ENCODE data around the gene SAMD5. TPM values are rescaled to one million over a fixed set of nuclear protein-coding genes. Genes with fewer than 3 reads are reported as not detected.

Gene SAMD5
- total RNA-seq, 1 experiment from 2014 or later, result 4.0 TPM

DNA sequence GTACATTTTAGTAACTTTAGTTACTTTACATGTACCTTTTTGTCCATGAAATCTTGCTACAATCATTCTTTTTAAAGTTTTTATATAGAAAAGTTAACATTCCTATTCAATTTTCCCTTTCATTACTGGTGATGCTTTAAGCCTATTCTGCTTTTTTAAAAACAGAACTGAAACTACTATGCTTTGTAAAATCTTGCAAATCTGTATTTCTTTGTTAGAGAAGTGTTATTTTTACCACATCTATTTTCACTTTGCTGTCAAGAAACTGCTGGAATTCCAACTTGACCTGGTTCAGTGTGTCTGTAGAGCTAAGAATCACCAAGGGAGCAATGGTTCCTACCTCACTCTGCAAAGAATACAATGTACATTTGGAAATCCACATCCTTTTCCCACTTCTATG is 21.8 kb upstream of the SAMD5 start (continued):
- TF ChIP-seq, protein P1, sequence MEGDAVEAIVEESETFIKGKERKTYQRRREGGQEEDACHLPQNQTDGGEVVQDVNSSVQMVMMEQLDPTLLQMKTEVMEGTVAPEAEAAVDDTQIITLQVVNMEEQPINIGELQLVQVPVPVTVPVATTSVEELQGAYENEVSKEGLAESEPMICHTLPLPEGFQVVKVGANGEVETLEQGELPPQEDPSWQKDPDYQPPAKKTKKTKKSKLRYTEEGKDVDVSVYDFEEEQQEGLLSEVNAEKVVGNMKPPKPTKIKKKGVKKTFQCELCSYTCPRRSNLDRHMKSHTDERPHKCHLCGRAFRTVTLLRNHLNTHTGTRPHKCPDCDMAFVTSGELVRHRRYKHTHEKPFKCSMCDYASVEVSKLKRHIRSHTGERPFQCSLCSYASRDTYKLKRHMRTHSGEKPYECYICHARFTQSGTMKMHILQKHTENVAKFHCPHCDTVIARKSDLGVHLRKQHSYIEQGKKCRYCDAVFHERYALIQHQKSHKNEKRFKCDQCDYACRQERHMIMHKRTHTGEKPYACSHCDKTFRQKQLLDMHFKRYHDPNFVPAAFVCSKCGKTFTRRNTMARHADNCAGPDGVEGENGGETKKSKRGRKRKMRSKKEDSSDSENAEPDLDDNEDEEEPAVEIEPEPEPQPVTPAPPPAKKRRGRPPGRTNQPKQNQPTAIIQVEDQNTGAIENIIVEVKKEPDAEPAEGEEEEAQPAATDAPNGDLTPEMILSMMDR (IDR thresholded peaks at IDR 0.05 in 2 of 3, conservative IDR thresholded peaks at IDR 0.05 in 1 of 3; ENCODE audit: borderline replicate concordance in 1 of 3, insufficient read depth in 1 of 3, low read depth in 2 of 3, low read length in 2 of 3), result no peak
- TF ChIP-seq ZBTB33 (IDR thresholded peaks at IDR 0.05; ENCODE audit: extremely low read depth, insufficient replicate concordance, low read length), result no peak

- RAD21 ChIA-PET (ENCODE audit: low non-redundant PET in 1 of 2, low total read pairs in 2 of 2, uncharacterized antibody in 2 of 2, unreplicated experiment in 2 of 2), result no interaction called here
- POLR2A ChIA-PET, result no interaction called here
Measured at GRCh38 chr6:147497472-147497871, 11.0 kb upstream of the SAMD5 start.

More at GRCh38 chr6:147497472-147497871, 11.0 kb upstream of the SAMD5 start:
- no peak for DNase-seq (ENCODE audit: low read depth, low spot score)
- no peak overlapping the region for H2AFZ ChIP-seq (ENCODE audit: low read depth, low read length, poor library complexity, severe bottlenecking)
- TF ChIP-seq ZFX (IDR thresholded peaks at IDR 0.05) (no peak), EZH2 (IDR thresholded peaks at IDR 0.05) (no peak), JUND (IDR thresholded peaks at IDR 0.05) (no peak), ELF1 (IDR thresholded peaks at IDR 0.05; ENCODE audit: borderline replicate concordance, low read depth) (no peak), FOSL1 (IDR thresholded peaks at IDR 0.05; ENCODE audit: low read depth) (no peak), ZNF274 (IDR thresholded peaks at IDR 0.05; ENCODE audit: low read depth, low read length) (no peak), ZBTB33 (IDR thresholded peaks at IDR 0.05; ENCODE audit: extremely low read depth, insufficient replicate concordance, low read length) (no peak), TCF7L2 (IDR thresholded peaks at IDR 0.05; ENCODE audit: borderline replicate concordance, extremely low read depth, insufficient read depth, insufficient read length) (no peak), SRF (IDR thresholded peaks at IDR 0.05; ENCODE audit: low read depth) (no peak)
- TF ChIP-seq, protein P2, sequence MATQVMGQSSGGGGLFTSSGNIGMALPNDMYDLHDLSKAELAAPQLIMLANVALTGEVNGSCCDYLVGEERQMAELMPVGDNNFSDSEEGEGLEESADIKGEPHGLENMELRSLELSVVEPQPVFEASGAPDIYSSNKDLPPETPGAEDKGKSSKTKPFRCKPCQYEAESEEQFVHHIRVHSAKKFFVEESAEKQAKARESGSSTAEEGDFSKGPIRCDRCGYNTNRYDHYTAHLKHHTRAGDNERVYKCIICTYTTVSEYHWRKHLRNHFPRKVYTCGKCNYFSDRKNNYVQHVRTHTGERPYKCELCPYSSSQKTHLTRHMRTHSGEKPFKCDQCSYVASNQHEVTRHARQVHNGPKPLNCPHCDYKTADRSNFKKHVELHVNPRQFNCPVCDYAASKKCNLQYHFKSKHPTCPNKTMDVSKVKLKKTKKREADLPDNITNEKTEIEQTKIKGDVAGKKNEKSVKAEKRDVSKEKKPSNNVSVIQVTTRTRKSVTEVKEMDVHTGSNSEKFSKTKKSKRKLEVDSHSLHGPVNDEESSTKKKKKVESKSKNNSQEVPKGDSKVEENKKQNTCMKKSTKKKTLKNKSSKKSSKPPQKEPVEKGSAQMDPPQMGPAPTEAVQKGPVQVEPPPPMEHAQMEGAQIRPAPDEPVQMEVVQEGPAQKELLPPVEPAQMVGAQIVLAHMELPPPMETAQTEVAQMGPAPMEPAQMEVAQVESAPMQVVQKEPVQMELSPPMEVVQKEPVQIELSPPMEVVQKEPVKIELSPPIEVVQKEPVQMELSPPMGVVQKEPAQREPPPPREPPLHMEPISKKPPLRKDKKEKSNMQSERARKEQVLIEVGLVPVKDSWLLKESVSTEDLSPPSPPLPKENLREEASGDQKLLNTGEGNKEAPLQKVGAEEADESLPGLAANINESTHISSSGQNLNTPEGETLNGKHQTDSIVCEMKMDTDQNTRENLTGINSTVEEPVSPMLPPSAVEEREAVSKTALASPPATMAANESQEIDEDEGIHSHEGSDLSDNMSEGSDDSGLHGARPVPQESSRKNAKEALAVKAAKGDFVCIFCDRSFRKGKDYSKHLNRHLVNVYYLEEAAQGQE (IDR thresholded peaks at IDR 0.05; ENCODE audit: low read depth), result no peak
- TF ChIP-seq, protein P3, sequence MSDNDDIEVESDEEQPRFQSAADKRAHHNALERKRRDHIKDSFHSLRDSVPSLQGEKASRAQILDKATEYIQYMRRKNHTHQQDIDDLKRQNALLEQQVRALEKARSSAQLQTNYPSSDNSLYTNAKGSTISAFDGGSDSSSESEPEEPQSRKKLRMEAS (IDR thresholded peaks at IDR 0.05), result no peak
- CTCF ChIA-PET, result no interaction called here
- no peaks in the 10 kb centered on the region for H3K9me2 ChIP-seq (ENCODE audit: insufficient read depth)
- ATAC-seq, result no peak
- intact Hi-C loops (cut with micrococcal nuclease), result no loop called here
- no peak overlapping the region for H3K4me3 ChIP-seq (replicated peaks in 1 of 2; ENCODE audit: low read depth in 1 of 2, low read length in 2 of 2)
- H3K36me3 ChIP-seq (ENCODE audit: control insufficient read depth in 1 of 2, insufficient read depth in 2 of 2, low read length in 2 of 2), result no peaks in the 10 kb centered on the region
- H4K20me1 ChIP-seq (ENCODE audit: insufficient read depth), result no peaks in the 10 kb centered on the region
- no peaks in the 10 kb centered on the region for H3K79me2 ChIP-seq (ENCODE audit: insufficient read depth, low read length)
- BruUV-seq (replicated peaks), result no TSS peak
- no peaks in the 10 kb centered on the region for H3K27me3 ChIP-seq (ENCODE audit: insufficient read depth, low read length)
- H3K4me1 ChIP-seq (ENCODE audit: control insufficient read depth in 1 of 2, insufficient read depth in 2 of 2, low read length in 2 of 2), result no peaks in the 10 kb centered on the region
- no peak overlapping the region for H3K27ac ChIP-seq (ENCODE audit: low read depth, low read length)
- no peak overlapping the region for H3K9ac ChIP-seq (ENCODE audit: low read length)
- H3K9me3 ChIP-seq (ENCODE audit: control insufficient read depth in 1 of 2, insufficient read depth in 1 of 2, low read depth in 1 of 2, low read length in 2 of 2), result peaks cover 0 to 8% of the 10 kb centered on the region in 2 experiments; a peak in 1 of 4 replicates
- no peak overlapping the region for H3K4me2 ChIP-seq (ENCODE audit: low read length)
